ENCODE data around the gene MLANA.

The MLANA gene

GRCh38 chr9:5899292-5899691, 8.6 kb downstream of the MLANA start:
- DNase-seq (ENCODE audit: low read depth), result no peak

GRCh38 chr9:5900622-5901021, 9.9 kb downstream of the MLANA start:
- no peak for DNase-seq (ENCODE audit: low read depth)

- no peak for DNase-seq (ENCODE audit: low read depth)
These were observed 11.7 kb downstream of the MLANA start for GRCh38 chr9:5902377-5902776.

GRCh38 chr9:5908918-5909317, 18.2 kb downstream of the MLANA start:
- DNase-seq (ENCODE audit: low read depth), result no peak

GRCh38 chr9:5909976-5910375, 19.3 kb downstream of the MLANA start:
- no peak for DNase-seq (ENCODE audit: low read depth)

- no peak for DNase-seq (ENCODE audit: low read depth)
These were observed 19.8 kb downstream of the MLANA start for GRCh38 chr9:5910413-5911057.

- no peak for DNase-seq (ENCODE audit: low read depth)
These were observed 24.7 kb downstream of the MLANA start for GRCh38 chr9:5915438-5915837.

GRCh38 chr9:5917273-5917672, 26.6 kb downstream of the MLANA start:
- DNase-seq (ENCODE audit: low read depth), result no peak

- no peak for DNase-seq (ENCODE audit: low read depth)
These were observed 27.2 kb downstream of the MLANA start for GRCh38 chr9:5917888-5918287.

GRCh38 chr9:5918460-5918859, 27.8 kb downstream of the MLANA start:
- DNase-seq (ENCODE audit: low read depth), result no peak

- DNase-seq (ENCODE audit: low read depth), result peak; percentile 21
These were observed 30.2 kb downstream of the MLANA start for GRCh38 chr9:5920860-5921328.

GRCh38 chr9:5922192-5922591, 31.5 kb downstream of the MLANA start:
- no peak for DNase-seq (ENCODE audit: low read depth)

GRCh38 chr9:5931657-5932056, 41.0 kb downstream of the MLANA start:
- no peak for DNase-seq (ENCODE audit: low read depth)

GRCh38 chr9:5938449-5938848, 47.8 kb downstream of the MLANA start:
- no peak for DNase-seq (ENCODE audit: low read depth)

- DNase-seq (ENCODE audit: low read depth), result no peak
These were observed 48.8 kb downstream of the MLANA start for GRCh38 chr9:5939530-5939929.

GRCh38 chr9:5941214-5941613, 50.5 kb downstream of the MLANA start:
- no peak for DNase-seq (ENCODE audit: low read depth)

- DNase-seq (ENCODE audit: low read depth), result no peak
These were observed 54.4 kb downstream of the MLANA start for GRCh38 chr9:5945112-5945511.

GRCh38 chr9:5947912-5948311, 57.2 kb downstream of the MLANA start:
- no peak for DNase-seq (ENCODE audit: low read depth)

GRCh38 chr9:5949103-5949699, 58.5 kb downstream of the MLANA start:
- DNase-seq (ENCODE audit: low read depth), result peak; percentile 6

- no peak for DNase-seq (ENCODE audit: low read depth)
These were observed 59.6 kb downstream of the MLANA start for GRCh38 chr9:5950261-5950660.

GRCh38 chr9:5951686-5952211, 61.1 kb downstream of the MLANA start:
- DNase-seq (ENCODE audit: low read depth), result peak; percentile 50

GRCh38 chr9:5953743-5954707, 63.3 kb downstream of the MLANA start:
- DNase-seq (ENCODE audit: low read depth), result no peak

- DNase-seq (ENCODE audit: low read depth), result no peak
These were observed 66.5 kb downstream of the MLANA start for GRCh38 chr9:5957166-5957565.

All from fibroblast of gingiva (primary cell).